Parathyroid adenoma (tissue), 2 donors: ENCODE results near the gene DLG2.

Experiments used
- H2AFZ ChIP-seq: fragments of 300-600 bp; sonication (generic); one replicate; pipeline ENCODE4 v1.7.0; 2017; ENCODE audit warnings: antibody characterized with exemption, mild to moderate bottlenecking
- H3K27ac ChIP-seq: fragments of 300-600 bp; sonication (generic); one replicate; pipeline ENCODE4 v1.7.0; 2017
- H3K27me3 ChIP-seq: fragments of 300-600 bp; sonication (generic); one replicate; pipeline ENCODE4 v1.7.0; 2017; ENCODE audit warnings: low read length; ENCODE audit not compliant: control insufficient read depth, insufficient read depth
- H3K36me3 ChIP-seq: fragments of 300-600 bp; sonication (generic); one replicate; pipeline ENCODE4 v1.7.0; 2017; ENCODE audit warnings: low read length; ENCODE audit not compliant: control insufficient read depth, insufficient read depth
- H3K4me1 ChIP-seq: fragments of 300-600 bp; sonication (generic); one replicate; pipeline ENCODE4 v1.7.0; 2017; ENCODE audit warnings: control low read depth
- H3K4me2 ChIP-seq: fragments of 300-600 bp; sonication (generic); one replicate; pipeline ENCODE4 v1.7.0; 2017; ENCODE audit warnings: low read length
- H3K4me3 ChIP-seq: fragments of 300-600 bp; sonication (generic); one replicate; pipeline ENCODE4 v1.7.0; 2017; ENCODE audit warnings: low read depth, low read length
- H3K79me2 ChIP-seq: fragments of 300-600 bp; sonication (generic); one replicate; pipeline ENCODE4 v1.7.0; 2017; ENCODE audit warnings: control low read depth
- H3K9ac ChIP-seq: fragments of 300-600 bp; sonication (generic); one replicate; pipeline ENCODE4 v1.7.0; 2017; ENCODE audit warnings: mild to moderate bottlenecking
- H3K9me3 ChIP-seq: fragments of 300-600 bp; sonication (generic); one replicate; pipeline ENCODE4 v1.7.0; 2017; ENCODE audit warnings: low read length; ENCODE audit not compliant: control insufficient read depth
- CTCF ChIP-seq: fragments of 300-600 bp; sonication (generic); IDR thresholded peaks from one replicate; pipeline ENCODE4 v1.7.0; 2017; ENCODE audit warnings: antibody characterized with exemption, mild to moderate bottlenecking
- donor health status: primary hyperparathyroidism.

Gene DLG2

GRCh38 chr11:84211896-84212295, 1415.2 kb downstream of the DLG2 start:
- Histone ChIP-seq H3K4me1 (peaks cover 5% of the 10 kb centered on the region), H3K9ac (no peak overlapping the region), H3K9me3 (no peaks in the 10 kb centered on the region), H2AFZ (no peak overlapping the region), H3K27me3 (no peaks in the 10 kb centered on the region), H3K4me3 (no peak overlapping the region), H3K36me3 (no peaks in the 10 kb centered on the region), H3K4me2 (no peak overlapping the region), H3K27ac (no peak overlapping the region), H3K79me2 (no peaks in the 10 kb centered on the region)
- no peak for TF ChIP-seq CTCF

DNA sequence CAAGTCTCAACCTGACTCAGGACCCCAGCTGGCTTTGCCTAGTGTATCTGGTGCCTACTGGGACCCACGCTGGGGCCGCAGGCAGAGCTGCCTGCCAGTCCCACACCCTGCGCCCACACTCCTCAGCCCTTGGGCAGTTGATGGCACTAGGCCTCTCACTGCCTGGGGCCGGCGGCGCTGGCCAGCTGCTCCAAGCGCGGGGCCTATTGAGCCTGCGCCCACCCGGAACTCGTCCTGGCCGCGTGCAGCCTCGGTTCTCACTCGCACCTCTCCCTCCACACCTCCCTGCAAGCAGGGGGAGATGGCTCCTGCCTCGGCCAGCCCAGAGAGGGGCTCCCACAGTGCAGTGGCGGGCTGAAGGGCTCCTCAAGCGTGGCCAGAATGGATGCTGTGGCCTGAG, 1432.4 kb downstream of the DLG2 start:
- H3K4me3 ChIP-seq: no peak overlapping the region
- no peak overlapping the region for H3K9ac ChIP-seq
- H2AFZ ChIP-seq: no peak overlapping the region
- no peaks in the 10 kb centered on the region for H3K4me1 ChIP-seq
- no peaks in the 10 kb centered on the region for H3K27me3 ChIP-seq
- no peak overlapping the region for H3K27ac ChIP-seq
- TF ChIP-seq CTCF: no peak
- H3K79me2 ChIP-seq: peaks cover 3% of the 10 kb centered on the region
- H3K9me3 ChIP-seq: no peaks in the 10 kb centered on the region
- H3K36me3 ChIP-seq: no peaks in the 10 kb centered on the region
- no peak overlapping the region for H3K4me2 ChIP-seq

- no peaks in the 10 kb centered on the region for H3K4me1 ChIP-seq
- no peak overlapping the region for H3K4me3 ChIP-seq
- H3K4me2 ChIP-seq: no peak overlapping the region
- H3K36me3 ChIP-seq: no peaks in the 10 kb centered on the region
- H3K9me3 ChIP-seq: no peaks in the 10 kb centered on the region
- no peak for TF ChIP-seq CTCF
- H3K9ac ChIP-seq: no peak overlapping the region
- H3K27me3 ChIP-seq: no peaks in the 10 kb centered on the region
- no peak overlapping the region for H3K27ac ChIP-seq
- no peak overlapping the region for H2AFZ ChIP-seq
- peaks cover 3% of the 10 kb centered on the region for H3K79me2 ChIP-seq
Measured at GRCh38 chr11:84193706-84194105, 1433.4 kb downstream of the DLG2 start.

DNA sequence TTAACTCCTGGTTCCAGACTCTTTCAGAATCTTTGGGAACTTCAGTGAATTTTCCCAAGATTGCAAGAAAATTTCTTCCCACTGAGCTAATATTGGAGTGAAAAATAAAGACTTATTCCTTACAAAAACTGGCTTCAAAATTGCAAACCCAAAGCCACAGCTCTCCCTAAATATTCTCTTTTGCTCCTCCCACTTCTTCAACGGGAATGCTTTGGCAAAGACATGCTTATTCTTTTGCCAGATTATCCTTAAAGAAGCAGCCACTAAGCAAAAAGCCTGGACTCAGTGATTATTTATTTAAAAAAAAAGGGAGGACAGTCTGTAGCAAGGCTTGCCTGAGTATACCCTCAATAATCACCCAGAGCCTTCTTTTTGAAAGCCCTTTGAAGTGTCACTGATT, 1438.6 kb downstream of the DLG2 start:
- Histone ChIP-seq H3K4me3 (no peak overlapping the region), H3K4me1 (no peaks in the 10 kb centered on the region), H3K27ac (no peak overlapping the region), H3K9me3 (no peaks in the 10 kb centered on the region), H3K36me3 (no peaks in the 10 kb centered on the region), H3K9ac (no peak overlapping the region), H3K79me2 (no peaks in the 10 kb centered on the region), H3K27me3 (no peaks in the 10 kb centered on the region), H2AFZ (no peak overlapping the region), H3K4me2 (no peak overlapping the region)
- no peak for TF ChIP-seq CTCF

DNA sequence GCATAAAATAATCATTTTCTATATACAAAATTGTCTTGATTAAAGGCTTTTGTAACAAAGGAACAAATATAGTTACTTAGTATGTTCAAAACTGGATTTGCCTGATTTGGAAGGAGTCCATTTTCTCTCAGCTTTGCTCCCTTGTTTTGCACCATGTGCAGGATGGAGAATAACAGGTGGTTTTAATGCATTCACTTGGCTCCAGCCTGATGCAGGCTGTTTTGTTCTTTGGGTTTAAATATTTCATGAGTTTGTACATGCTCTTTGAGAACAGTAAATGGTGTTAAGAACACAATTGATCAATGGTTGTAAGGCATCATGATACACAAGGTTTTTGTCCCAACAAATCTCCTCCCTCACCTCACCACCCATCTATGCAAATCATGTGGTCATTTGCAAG, 1454.1 kb downstream of the DLG2 start:
- no peaks in the 10 kb centered on the region for H3K27me3 ChIP-seq
- H3K79me2 ChIP-seq: no peaks in the 10 kb centered on the region
- no peak overlapping the region for H3K4me2 ChIP-seq
- no peak overlapping the region for H3K4me3 ChIP-seq
- no peak overlapping the region for H3K9ac ChIP-seq
- no peak overlapping the region for H2AFZ ChIP-seq
- H3K36me3 ChIP-seq: no peaks in the 10 kb centered on the region
- H3K4me1 ChIP-seq: no peaks in the 10 kb centered on the region
- no peaks in the 10 kb centered on the region for H3K9me3 ChIP-seq
- H3K27ac ChIP-seq: no peak overlapping the region
- TF ChIP-seq CTCF: no peak
